Peyer's patch (tissue), 4 donors: ENCODE measurements around the gene ZNF578.

ENCODE experiments used
- CTCF ChIP-seq, 6 experiments: fragments of 450-650 bp in 4 of 6; fragments of 200-600 bp in 2 of 6; sonication (generic) in 1 of 6; IDR thresholded peaks; one replicate each; pipeline ENCODE4 v1.5.1; 2017 to 2019; ENCODE audit warnings: antibody characterized with exemption in 6 of 6, mild to moderate bottlenecking in 3 of 6, moderate library complexity in 1 of 6
- POLR2A ChIP-seq, 2 donors: fragments of 450-650 bp; IDR thresholded peaks; one replicate each; pipeline ENCODE4 v1.5.1; 2017; ENCODE audit warnings: antibody characterized with exemption in 2 of 2, mild to moderate bottlenecking in 2 of 2, moderate library complexity in 2 of 2

GRCh38 chr19:52507266-52507665 is 53.9 kb downstream of the ZNF578 start:
- TF ChIP-seq CTCF (IDR thresholded peaks at IDR 0.05) (no peak), POLR2A (IDR thresholded peaks at IDR 0.05) (no peak)
